GM12892 (cell line): Measurements from ENCODE around the gene TMEM270.
"Not testable (repeated sequence)": the region's sequence is repeated elsewhere in the genome, so short reads cannot be mapped to it uniquely, and the experiment has no call there.

Source experiments
- DNase-seq: peaks from one replicate; pipeline ENCODE4 v3.0.0; 2011; ENCODE audit not compliant: insufficient read length
- FAIRE-seq: peaks from 2 replicates; lab custom pipeline; 2011; peaks lifted over from hg19 to GRCh38; lab: Jason Lieb, UNC
- POLR2A ChIP-seq: IDR thresholded peaks from 2 replicates; pipeline ENCODE4 v1.6.1; 2011; ENCODE audit warnings: low read depth, low read length, control low read depth
- POLR2AphosphoS5 ChIP-seq: IDR thresholded peaks from 2 replicates; pipeline ENCODE4 v1.6.1; 2011; ENCODE audit warnings: low read depth, low read length, control low read depth
- TAF1 ChIP-seq: IDR thresholded peaks from 2 replicates; pipeline ENCODE4 v1.6.1; 2011; ENCODE audit warnings: low read depth, mild to moderate bottlenecking, control low read depth, low read length, borderline replicate concordance

TMEM270 gene

DNA sequence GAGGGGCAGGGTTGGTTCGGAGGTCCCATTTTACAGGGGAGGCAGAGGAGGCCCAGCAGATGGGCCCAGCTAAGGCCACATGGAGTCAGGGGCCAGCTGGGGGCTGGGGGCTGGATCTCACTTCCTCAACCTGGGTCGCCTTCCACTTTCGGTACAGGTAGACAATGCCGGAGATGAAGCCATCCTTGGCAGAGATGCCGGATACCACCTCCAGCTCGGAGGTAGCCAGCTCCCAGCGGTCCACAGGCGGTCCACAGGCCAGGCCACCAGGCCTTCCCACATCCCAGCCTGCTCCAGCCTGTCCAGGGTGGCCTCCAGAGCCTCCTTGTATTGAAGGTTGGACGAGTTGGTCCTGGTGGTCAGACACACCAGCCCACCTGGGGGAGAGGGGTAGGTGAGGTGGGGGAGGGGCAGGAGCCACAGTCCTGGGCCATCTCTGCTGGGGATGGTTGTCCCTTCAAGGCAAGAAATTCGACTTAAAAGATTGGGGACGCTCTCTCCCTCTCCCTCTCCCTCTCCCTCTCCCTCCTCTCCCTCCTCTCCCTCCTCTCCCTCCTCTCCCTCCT lies 26.2 kb upstream of the TMEM270 start:
- no peak for DNase-seq
- TF ChIP-seq TAF1 (no peak), POLR2AphosphoS5 (no peak), POLR2A (no peak)
- FAIRE-seq: no peak

DNA sequence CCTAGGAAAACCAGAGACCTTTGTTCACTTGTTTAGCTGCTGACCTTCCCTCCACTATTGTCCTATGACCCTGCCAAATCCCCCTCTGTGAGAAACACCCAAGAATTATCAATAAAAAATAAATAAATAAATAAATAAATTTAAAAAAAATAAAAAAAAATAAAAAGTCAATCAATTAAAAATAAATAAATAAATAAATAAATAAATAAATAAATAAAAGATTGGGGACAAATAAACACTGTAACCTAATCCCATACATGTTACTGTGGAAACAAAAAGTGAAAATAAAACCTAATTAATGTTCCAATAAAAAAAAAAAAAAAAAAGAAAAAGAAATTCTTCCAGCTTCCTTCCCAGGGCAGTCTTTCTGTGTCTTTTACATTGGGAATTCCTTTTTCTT lies 23.8 kb upstream of the TMEM270 start:
- not testable (repeated sequence) for FAIRE-seq, DNase-seq

DNA sequence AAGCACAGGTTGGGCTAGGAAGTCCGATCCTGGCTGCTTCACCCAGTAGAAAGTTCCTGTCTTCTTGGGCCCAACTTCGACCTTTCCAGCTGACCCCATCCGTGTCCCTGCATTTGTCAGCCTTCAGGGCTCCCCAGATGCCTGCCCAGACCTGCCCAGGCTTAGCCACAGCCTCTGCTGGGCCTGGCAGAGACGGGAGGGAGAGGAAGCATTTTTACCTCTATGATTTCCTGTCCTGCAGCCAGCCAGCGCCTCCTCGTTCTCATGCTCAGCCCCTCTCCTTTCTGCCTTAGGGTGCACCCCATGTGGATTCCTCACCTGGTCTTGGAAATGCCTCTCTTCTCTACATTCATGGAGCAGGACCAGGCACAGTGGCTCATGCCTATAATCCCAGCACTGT lies 22.3 kb upstream of the TMEM270 start:
- TF ChIP-seq TAF1 (no peak), POLR2AphosphoS5 (no peak), POLR2A (no peak)
- DNase-seq (no peak), FAIRE-seq (no peak)

DNA sequence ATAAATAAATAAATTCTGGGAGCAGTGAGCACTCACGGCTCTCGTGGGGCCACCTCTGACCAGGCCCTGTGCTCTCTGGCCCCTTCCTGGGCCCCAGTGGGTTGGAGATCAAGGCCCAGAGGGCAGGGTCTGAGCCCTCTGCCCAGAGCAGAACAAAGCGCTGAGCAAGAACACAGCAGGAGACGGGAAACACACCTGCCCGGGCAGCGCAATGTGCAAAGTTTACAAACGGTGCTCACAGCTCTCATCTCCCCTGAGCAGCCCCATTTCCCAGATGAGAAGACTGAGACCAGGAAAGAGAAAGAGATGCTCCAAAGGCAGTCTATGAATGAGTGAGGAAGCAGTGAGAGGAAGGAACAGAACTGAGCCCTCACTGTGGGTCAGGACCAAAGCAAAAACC lies 21.7 kb upstream of the TMEM270 start:
- DNase-seq: no peak
- no peak for FAIRE-seq
- no peak for TF ChIP-seq POLR2A
- TF ChIP-seq POLR2AphosphoS5: no peak

DNA sequence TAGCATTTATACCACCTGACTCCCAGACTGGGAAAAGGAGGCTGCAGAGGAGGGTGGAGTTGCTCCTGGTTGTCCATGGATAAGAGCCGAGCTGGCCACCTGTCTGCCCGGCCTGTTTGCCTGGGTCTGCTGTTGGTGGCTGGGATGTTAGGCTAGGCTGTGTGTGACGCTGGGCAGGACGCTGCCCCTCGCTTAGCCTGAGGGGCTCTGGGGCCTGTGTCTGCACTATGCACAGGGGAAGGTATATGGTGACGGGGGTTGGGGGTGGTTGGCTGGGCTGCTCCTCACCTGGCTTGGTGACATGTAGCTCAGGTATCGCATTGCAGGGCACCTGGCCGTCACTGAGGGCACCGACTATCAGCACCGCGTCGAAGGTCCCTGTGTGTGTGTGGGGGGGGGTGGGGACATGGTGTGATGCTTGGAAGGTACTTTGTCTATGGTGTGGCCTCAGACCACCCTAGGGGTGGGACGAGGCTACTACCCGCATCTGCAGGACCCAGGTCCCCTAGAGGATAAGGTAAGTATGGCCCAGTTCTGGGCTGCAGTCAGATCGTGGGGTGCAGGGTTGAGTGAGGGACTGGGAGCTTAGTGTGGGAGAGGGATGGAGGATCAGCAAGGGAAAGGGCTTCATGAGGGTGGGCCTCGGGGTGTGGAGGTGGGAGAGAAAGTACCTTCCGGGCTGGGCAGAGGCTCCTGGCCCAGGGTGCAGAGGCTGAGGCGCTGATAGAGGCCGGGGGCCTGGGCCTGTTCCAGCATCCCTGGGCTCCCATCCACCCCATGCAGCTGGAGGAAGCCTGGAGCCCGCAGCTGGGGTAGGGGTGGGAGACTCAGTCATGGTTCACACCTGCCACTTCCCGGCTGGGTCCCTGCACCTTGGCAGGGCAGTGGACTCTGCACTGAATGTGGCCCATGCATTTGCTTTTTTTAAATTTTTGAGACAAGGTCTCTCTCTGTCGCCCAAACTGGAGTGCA lies 20.9 kb upstream of the TMEM270 start:
- TF ChIP-seq TAF1: no peak
- no peak for TF ChIP-seq POLR2A
- TF ChIP-seq POLR2AphosphoS5: no peak
- DNase-seq: no peak
- no peak for FAIRE-seq

DNA sequence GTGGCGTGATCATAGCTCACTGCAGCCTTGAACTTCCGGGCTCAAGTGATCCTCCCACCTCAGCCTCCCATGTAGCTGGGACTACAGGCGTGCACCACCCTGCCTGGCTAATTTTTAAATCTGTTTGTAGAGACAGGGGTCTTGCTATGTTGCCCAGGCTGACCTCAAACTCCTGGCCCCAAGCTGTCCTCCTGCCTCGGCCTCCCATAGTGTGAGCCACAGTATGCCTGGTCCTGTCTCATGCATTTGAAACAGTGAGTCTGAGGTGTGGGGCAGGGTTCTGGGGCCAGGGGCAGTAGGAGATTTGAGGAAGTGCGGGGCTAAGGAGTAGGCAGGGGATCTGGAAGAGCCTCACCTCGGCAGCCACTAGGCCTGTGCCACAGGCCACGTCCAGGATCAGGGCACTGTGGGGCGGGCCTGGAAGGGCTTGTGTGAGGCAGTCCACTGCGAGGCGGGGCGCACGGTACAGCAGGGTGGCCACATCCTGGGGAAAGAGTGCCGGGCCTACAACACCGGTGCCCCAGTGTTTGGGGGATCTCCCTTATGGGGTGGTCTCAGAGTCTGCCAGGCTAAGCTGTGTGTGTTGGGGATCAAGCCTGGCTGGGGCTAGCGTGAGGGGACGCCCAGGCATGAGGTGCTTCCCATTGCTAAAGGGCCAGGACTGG lies 20.1 kb upstream of the TMEM270 start:
- DNase-seq (no peak), FAIRE-seq (no peak)
- TF ChIP-seq POLR2A (no peak), POLR2AphosphoS5 (no peak), TAF1 (no peak)

DNA sequence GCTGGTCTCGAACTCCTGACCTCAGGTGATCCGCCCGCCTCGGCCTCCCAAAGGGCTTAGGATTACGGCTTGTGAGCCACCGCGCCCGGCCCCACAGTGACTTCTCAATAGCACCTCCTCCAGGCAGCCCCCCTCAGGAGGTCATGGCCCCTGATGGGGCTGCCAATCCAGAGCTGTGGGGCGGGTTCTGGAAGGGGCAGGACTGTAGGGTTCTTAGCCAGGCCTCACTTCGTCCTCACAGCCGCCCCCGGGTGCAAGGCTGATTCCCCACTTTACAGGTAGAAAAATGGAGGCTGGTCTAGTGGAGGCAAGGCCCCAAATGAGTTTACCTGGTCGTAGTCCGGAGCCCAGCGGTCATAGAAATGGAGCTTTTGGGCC lies 19.3 kb upstream of the TMEM270 start:
- DNase-seq (no peak), FAIRE-seq (no peak)
- TF ChIP-seq POLR2A: no peak
- no peak for TF ChIP-seq POLR2AphosphoS5
- TF ChIP-seq TAF1: no peak

DNA sequence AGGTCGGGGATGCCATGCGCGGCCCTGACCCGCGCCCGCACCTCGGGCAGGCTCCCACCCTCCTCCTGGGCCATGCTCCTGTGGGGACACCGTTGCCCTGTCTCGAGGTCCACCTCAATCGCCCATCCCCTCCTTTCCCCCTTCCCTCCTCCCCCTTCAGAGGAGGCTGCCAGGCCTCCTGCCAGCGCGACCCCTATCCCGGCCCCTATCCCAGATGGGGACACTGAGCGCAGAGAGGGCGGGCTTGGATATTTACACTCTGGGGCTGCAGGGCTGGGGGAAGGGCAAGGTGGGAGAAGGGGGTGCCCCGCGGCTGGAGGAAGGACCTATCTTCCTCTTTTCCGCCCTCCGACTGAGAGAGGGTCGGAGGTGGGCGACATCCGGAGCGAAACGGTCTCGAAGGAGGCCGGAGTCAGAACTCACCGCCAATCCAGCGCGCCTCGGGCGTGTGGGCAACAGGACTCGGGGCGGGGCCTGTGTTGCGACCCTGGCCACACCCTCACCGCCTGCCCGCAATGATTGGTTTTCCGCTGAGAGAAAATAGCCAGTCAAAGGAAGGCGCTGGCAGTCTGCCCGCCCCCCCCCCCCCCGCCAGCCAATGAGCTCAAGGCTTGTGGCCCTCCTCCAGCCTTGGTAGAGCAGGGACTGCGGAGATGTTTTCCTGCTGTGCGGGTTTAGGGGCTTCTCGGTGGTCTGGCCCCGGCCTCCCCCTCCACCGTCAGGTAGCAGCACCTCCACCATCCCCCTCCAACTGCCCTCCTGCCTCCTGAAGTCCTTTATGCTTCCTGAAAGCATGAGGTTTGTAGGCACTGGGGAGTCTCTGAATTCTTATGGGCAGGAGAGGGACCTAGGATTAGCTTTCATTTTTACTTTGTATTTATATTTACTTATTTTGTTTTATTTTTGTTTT lies 18.6 kb upstream of the TMEM270 start, which contains the start of gene METTL27:
TSS of gene METTL27 (minus strand) at position 450 of the 910 bp plus-strand sequence. CDS start at position 74, 376 bp downstream.
- TF ChIP-seq POLR2AphosphoS5: no peak
- no peak for TF ChIP-seq TAF1
- peak; percentile 34; the same call in 1 of the 2 replicates for TF ChIP-seq POLR2A
- DNase-seq: peak; percentile 98
- FAIRE-seq: peak; percentile 62

DNA sequence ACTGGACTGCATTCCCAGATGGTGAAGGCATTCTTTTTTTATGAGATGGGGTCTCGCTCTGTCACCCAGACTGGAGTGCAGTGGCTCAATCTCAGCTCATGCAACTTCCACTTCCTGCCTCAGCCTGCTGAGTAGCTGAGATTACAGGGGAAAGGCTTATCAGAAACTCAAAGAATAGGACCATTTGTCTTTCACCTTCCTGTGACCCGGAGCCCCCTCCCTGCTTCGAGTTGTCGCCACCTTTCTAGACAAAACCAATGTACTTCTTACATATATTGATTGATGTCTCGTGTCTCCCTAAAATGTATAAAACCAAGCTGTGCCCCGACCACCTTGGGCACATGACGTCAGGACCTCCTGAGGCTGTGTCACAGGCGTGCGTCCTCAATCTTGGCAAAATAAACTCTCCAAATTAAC lies 16.8 kb upstream of the TMEM270 start:
- TF ChIP-seq POLR2AphosphoS5 (no peak), TAF1 (no peak), POLR2A (no peak)
- no peak for FAIRE-seq
- no peak for DNase-seq

DNA sequence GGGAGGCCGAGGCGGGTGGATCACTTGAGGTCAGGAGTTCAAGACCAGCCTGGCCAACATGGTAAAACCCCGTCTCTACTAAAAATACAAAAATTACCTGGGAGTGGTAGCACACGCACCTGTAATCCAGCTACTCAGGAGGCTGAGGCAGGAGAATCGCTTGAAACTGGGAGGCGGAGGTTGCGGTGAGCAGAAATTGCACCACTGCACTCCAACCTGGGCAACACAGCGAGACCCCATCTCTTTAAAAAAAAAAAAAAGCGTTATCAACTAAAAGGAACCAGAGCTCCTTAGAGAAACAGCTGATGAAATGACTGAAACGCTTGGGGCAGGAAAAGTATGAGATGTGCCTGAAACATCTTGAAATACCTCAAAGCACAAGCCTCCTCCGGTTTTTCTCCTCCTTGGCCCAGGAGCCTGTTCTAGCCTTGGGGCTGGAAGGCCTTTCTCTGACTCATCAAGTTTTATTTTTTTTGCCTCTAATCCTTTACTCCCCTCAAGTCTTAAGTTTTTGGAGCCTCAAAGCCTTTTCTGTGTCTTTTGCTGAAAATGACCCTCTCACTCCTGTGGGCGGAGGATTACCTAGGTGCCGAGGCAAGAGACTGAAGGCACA lies 16.0 kb upstream of the TMEM270 start:
- no peak for FAIRE-seq
- no peak for DNase-seq
- TF ChIP-seq POLR2A (no peak), POLR2AphosphoS5 (no peak), TAF1 (no peak)

DNA sequence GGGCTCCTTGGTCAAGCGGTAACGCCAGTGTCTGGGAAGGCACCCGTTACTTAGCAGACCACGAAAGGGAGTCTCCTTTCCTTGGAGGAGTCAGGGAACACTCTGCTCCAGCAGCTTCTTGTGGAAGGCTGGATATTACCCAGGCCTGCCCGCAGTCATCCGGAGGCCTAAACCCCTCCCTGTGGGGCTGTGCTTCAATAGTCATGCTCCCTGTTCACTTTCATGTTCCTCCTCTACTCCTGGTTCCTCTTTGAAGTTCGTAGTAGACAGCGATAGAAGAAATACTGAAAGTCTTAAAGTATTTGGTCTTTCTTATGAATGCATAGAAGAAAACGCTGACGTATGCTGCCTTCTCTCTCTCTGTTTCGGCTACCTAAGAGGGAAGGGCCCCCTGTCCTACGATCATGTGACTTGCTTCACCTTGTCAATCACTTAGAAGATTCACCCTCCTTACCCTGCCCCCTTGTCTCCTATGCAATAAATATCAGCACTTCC lies 15.2 kb upstream of the TMEM270 start:
- not testable (repeated sequence) for DNase-seq
- peak; percentile 53 for FAIRE-seq
